GM20431 (cell line): ENCODE results near the gene MXRA8.
"Not testable (repeated sequence)": the region's sequence is repeated elsewhere in the genome, so short reads cannot be mapped to it uniquely, and the experiment has no call there.

Experiments used
- in situ Hi-C: fragments of 300-500 bp; cut with MseI, MboI; formaldehyde crosslinking; loops from one replicate; pipeline ENCODE4 v1.15.0; 2020; ENCODE audit warnings: low sequenced_read_pairs; ENCODE audit not compliant: unreplicated experiment

Gene MXRA8

GRCh38 chr1:1324524-1325287 is 33.6 kb downstream of the MXRA8 start, which contains the start of the genes CPTP and INTS11:
Gene CPTP, plus strand, starts transcription at chr1:1324802. Its CDS starts 2,109 bp downstream, at chr1:1326911.
Gene INTS11, minus strand, starts transcription at chr1:1324660. Its CDS starts 52 bp downstream, at chr1:1324608.
- in situ Hi-C loops: no loop called here

GRCh38 chr1:1324084-1324523 is 34.3 kb downstream of the MXRA8 start:
- in situ Hi-C loops: no loop called here

- in situ Hi-C loops: no loop called here
Measured at GRCh38 chr1:1322952-1323351, 35.4 kb downstream of the MXRA8 start.

GRCh38 chr1:1322418-1322817 is 35.9 kb downstream of the MXRA8 start:
- in situ Hi-C loops: no loop called here

GRCh38 chr1:1321477-1321876 is 36.9 kb downstream of the MXRA8 start:
- in situ Hi-C loops: no loop called here

GRCh38 chr1:1320666-1321448 is 37.5 kb downstream of the MXRA8 start:
- in situ Hi-C loops: no loop called here

GRCh38 chr1:1319646-1319941 is 38.8 kb downstream of the MXRA8 start:
- in situ Hi-C loops: no loop called here

- in situ Hi-C loops: no loop called here
Measured at GRCh38 chr1:1318777-1319645, 39.3 kb downstream of the MXRA8 start.

- in situ Hi-C loops: no loop called here
Measured at GRCh38 chr1:1318131-1318652, 40.2 kb downstream of the MXRA8 start.

GRCh38 chr1:1317420-1317819 is 40.9 kb downstream of the MXRA8 start:
- in situ Hi-C loops: no loop called here

GRCh38 chr1:1316199-1316598 is 42.2 kb downstream of the MXRA8 start:
- in situ Hi-C loops: not testable (repeated sequence)

- in situ Hi-C loops: no loop called here
Measured at GRCh38 chr1:1315435-1315954, 42.9 kb downstream of the MXRA8 start.

- in situ Hi-C loops: no loop called here
Measured at GRCh38 chr1:1314678-1315335, 43.5 kb downstream of the MXRA8 start.

GRCh38 chr1:1314237-1314586 is 44.1 kb downstream of the MXRA8 start:
- in situ Hi-C loops: no loop called here

GRCh38 chr1:1313500-1314236 is 44.7 kb downstream of the MXRA8 start:
- in situ Hi-C loops: no loop called here

- in situ Hi-C loops: no loop called here
Measured at GRCh38 chr1:1312450-1313314, 45.7 kb downstream of the MXRA8 start.

GRCh38 chr1:1311107-1312104 is 46.9 kb downstream of the MXRA8 start:
- in situ Hi-C loops: no loop called here
